GM12878 (cell line): ENCODE measurements around the gene CCL11.

Experiments used
- HCFC1 ChIP-seq: fragments of 150-350 bp; IDR thresholded peaks from 2 replicates; pipeline ENCODE4 v1.6.1; 2014; ENCODE audit warnings: low read length
- LARP7 ChIP-seq: fragments of 450-650 bp; IDR thresholded peaks from 2 replicates; pipeline ENCODE4 v1.6.1; 2017; ENCODE audit warnings: mild to moderate bottlenecking
- MAX ChIP-seq: IDR thresholded peaks from 2 replicates; pipeline ENCODE4 v1.6.1; 2012; ENCODE audit warnings: low read depth, low read length, improper control_type of control experiment
- NR2C2 ChIP-seq: IDR thresholded peaks from 2 replicates; pipeline ENCODE4 v1.6.1; 2011; ENCODE audit warnings: borderline replicate concordance, low read depth; ENCODE audit not compliant: control insufficient read depth, insufficient read length
- POLR2AphosphoS5 ChIP-seq: IDR thresholded peaks from 2 replicates; pipeline ENCODE4 v1.6.1; 2011; ENCODE audit warnings: mild to moderate bottlenecking, low read length, inconsistent platforms
- RAD21 ChIP-seq: IDR thresholded peaks from 2 replicates; pipeline ENCODE4 v1.6.1; 2011; ENCODE audit warnings: mild to moderate bottlenecking, low read depth, low read length, moderate library complexity; ENCODE audit not compliant: insufficient read depth
- RAD51 ChIP-seq: fragments of 450-650 bp; IDR thresholded peaks from 2 replicates; pipeline ENCODE4 v1.6.1; 2016; ENCODE audit warnings: moderate library complexity, mild to moderate bottlenecking, inconsistent platforms
- RCOR1 ChIP-seq: conservative IDR thresholded peaks from 2 replicates; pipeline ENCODE4 v1.6.1; 2012; ENCODE audit warnings: low read depth, low read length, improper control_type of control experiment
- YBX1 ChIP-seq: fragments of 450-650 bp; IDR thresholded peaks from 2 replicates; pipeline ENCODE4 v1.6.1; 2016; ENCODE audit warnings: antibody characterized with exemption
- TF ChIP-seq, protein P1 (sequence below), 3 experiments: IDR thresholded peaks in 2 of 3; conservative IDR thresholded peaks in 1 of 3; 2 replicates each; pipeline ENCODE4 v1.5.1; 2011; ENCODE audit warnings: low read depth in 3 of 3, low read length in 3 of 3, mild to moderate bottlenecking in 3 of 3, control low read depth in 2 of 3, moderate library complexity in 2 of 3, inconsistent platforms in 1 of 3, mixed read lengths in 1 of 3; ENCODE audit not compliant: control insufficient read depth in 2 of 3, insufficient read depth in 1 of 3; ENCODE audit errors: extremely low read depth in 1 of 3
- TF ChIP-seq, protein P2 (sequence below): IDR thresholded peaks from 2 replicates; pipeline ENCODE4 v1.6.1; 2011; ENCODE audit warnings: low read depth, mild to moderate bottlenecking, low read length, moderate library complexity, borderline replicate concordance; ENCODE audit errors: extremely low read depth
- TF ChIP-seq, protein P3 (sequence below): IDR thresholded peaks from 2 replicates; pipeline ENCODE4 v1.6.1; 2012; ENCODE audit warnings: low read length, inconsistent platforms

DNA sequence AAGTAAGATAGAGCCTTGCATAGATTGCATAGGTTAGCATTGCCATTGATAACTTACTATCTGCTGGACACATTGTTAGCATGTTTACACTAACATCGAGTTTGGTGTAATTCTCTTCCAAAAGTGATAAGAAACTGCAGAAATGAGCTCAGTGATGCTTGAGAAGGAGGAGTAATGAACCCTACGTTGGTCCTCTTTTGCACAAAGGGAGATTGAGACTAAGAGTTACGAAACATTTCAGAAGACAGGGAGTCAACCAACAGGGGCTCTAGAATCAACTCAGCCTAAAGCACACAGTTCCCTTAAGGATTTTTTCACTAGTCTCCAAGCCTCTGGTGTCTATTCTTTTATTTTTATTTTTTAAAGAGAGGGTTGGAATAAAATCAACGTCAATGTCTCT, 8.7 kb upstream of the CCL11 start:
- TF ChIP-seq NR2C2 (no peak), POLR2AphosphoS5 (no peak), MAX (no peak), RAD21 (no peak), LARP7 (no peak), HCFC1 (no peak), RCOR1 (no peak), RAD51 (no peak), YBX1 (no peak)
- TF ChIP-seq, protein P1, sequence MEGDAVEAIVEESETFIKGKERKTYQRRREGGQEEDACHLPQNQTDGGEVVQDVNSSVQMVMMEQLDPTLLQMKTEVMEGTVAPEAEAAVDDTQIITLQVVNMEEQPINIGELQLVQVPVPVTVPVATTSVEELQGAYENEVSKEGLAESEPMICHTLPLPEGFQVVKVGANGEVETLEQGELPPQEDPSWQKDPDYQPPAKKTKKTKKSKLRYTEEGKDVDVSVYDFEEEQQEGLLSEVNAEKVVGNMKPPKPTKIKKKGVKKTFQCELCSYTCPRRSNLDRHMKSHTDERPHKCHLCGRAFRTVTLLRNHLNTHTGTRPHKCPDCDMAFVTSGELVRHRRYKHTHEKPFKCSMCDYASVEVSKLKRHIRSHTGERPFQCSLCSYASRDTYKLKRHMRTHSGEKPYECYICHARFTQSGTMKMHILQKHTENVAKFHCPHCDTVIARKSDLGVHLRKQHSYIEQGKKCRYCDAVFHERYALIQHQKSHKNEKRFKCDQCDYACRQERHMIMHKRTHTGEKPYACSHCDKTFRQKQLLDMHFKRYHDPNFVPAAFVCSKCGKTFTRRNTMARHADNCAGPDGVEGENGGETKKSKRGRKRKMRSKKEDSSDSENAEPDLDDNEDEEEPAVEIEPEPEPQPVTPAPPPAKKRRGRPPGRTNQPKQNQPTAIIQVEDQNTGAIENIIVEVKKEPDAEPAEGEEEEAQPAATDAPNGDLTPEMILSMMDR (IDR thresholded peaks at IDR 0.05 in 2 of 3, conservative IDR thresholded peaks at IDR 0.05 in 1 of 3; ENCODE audit: control insufficient read depth in 2 of 3, extremely low read depth in 1 of 3, insufficient read depth in 1 of 3, low read depth in 3 of 3, low read length in 3 of 3) = no peak
- TF ChIP-seq, protein P2, sequence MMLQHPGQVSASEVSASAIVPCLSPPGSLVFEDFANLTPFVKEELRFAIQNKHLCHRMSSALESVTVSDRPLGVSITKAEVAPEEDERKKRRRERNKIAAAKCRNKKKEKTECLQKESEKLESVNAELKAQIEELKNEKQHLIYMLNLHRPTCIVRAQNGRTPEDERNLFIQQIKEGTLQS = no peak
- TF ChIP-seq, protein P3, sequence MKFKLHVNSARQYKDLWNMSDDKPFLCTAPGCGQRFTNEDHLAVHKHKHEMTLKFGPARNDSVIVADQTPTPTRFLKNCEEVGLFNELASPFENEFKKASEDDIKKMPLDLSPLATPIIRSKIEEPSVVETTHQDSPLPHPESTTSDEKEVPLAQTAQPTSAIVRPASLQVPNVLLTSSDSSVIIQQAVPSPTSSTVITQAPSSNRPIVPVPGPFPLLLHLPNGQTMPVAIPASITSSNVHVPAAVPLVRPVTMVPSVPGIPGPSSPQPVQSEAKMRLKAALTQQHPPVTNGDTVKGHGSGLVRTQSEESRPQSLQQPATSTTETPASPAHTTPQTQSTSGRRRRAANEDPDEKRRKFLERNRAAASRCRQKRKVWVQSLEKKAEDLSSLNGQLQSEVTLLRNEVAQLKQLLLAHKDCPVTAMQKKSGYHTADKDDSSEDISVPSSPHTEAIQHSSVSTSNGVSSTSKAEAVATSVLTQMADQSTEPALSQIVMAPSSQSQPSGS = no peak
